HG03457 (cell line): ENCODE data around the gene SF1.
"Not testable (repeated sequence)": the region's sequence is repeated elsewhere in the genome, so short reads cannot be mapped to it uniquely, and the experiment has no call there.

Source experiments
- ATAC-seq: cut with Tn5 transposase; IDR thresholded peaks from one replicate; pipeline ENCODE4 v1.9.1; 2021; ENCODE audit warnings: moderate number of reproducible peaks; ENCODE audit not compliant: unreplicated experiment

The SF1 gene, protein sequence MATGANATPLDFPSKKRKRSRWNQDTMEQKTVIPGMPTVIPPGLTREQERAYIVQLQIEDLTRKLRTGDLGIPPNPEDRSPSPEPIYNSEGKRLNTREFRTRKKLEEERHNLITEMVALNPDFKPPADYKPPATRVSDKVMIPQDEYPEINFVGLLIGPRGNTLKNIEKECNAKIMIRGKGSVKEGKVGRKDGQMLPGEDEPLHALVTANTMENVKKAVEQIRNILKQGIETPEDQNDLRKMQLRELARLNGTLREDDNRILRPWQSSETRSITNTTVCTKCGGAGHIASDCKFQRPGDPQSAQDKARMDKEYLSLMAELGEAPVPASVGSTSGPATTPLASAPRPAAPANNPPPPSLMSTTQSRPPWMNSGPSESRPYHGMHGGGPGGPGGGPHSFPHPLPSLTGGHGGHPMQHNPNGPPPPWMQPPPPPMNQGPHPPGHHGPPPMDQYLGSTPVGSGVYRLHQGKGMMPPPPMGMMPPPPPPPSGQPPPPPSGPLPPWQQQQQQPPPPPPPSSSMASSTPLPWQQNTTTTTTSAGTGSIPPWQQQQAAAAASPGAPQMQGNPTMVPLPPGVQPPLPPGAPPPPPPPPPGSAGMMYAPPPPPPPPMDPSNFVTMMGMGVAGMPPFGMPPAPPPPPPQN

DNA sequence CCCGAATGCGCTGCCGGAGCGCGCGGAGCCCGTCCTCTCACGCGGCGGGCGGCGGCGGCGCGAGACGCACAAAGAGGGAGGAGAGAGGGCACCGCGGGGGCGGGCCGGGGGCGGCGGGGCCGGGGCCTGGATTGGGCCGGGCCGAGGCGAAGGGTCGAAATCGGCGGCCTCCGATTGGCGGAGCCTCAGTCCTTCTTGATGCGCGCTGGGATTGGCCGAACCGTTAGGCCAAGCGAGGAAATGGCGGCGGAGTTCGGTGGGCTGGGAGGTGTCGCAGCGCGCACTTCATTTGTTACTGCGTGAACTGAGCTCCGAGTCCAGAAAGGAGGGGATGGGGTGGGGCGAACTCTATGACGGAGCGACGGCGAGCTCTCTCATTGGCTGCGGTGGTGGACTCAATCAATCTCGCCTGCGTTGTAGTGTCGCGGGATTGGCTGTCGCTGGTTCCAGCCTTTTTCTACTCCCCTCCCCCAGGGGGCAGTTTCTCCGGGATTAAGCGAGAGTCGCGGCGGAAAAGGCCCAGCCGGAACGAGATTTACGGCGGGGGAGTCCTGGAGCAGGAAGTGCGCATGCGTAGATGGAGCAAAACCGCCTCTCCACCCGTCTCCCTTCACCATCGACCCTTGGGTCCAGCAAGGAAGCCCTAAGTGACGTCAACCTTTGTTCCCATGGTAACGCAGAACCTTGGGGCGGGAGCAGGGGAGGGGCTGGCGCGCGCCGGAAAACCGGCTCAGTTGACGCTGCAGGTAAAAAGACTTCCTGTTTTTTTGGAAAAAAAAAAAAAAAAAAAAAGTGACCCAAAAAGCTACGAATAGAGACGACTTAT is at the start of gene SF1:
Gene SF1, minus strand, starts transcription at position 70 of the 826 bp plus-strand sequence. CDS start 150 bp downstream, outside the sequence.
- peak; percentile 62 for ATAC-seq

DNA sequence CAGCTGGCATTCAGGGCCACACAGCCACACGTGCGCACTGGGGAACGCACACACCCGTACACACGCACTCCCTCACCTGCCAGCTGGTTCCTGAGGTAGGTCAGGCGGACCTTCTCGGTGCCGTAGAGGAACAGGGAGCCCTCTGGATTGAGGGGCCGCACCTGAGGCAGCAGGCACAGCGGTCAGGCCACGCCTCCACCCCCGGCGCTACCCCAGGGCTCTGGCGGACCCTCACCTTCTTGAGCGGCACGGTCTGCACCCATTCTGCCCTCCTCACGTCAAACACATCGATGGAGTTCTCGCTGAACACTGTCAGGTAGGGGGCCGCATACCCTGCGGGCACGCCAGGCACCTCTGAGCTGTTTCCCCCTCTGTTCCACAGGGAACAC is 49.1 kb upstream of the SF1 start:
- ATAC-seq: no peak

DNA sequence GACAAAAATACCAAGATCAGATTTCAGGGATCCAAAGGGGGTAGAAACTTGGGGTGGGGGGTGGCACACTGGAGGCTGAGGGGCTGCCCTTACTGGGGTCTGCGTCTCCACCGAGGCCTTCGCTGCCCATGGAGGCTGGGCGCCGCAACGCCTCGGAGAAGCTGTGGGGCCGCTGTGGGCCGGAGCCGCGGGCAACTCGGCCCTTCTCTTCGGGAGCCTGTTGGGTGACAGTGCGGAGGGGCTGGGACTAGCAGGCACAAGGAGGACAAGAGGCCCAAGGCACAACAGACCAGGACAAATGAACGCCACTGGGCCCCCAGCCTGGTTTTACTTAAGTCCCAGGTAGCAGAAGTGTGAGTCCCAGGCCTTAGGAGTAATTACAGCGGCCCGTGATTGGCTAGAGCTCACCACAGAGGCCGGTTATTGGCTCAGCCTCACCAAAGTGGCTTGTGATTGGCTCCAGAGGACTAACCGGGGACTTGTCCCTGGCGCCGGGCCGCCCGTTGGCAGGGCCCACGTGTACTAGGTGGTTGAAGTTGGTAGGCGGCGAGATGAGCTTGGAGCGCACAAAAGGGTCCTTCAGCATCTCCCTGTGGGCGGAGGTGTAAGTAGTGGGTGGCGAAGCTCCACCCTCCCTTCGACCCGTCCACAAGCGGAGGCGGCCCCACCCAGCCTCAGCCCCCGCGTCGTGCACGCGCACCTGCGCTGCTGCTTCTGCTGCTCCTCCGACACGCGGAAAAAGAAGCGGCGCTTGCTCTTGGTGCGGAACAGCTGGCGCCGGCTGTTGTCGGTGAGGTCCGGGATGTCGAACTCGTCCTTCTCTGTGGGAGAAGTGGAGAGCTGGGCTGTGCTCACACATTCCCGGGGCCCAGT is 48.5 kb upstream of the SF1 start:
- no peak for ATAC-seq

DNA sequence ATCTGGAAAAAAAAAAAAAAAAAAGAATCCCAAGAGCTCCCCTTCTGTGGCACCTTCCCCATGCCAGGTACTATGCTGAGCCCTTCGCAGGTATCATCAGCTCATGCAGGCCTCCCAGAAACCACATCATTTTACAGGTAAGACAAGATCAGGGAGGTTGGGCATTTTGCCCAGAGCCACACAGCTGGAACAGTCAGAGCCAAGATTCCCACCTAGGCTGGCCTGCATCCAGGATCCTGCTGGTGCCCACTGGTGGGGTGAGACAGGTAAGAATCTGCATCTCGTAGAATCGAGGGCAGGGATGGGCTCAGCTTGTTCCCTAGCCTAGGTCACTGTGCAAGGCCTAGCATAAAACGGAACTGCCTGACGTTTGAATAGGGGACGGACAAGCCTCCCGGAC is 47.7 kb upstream of the SF1 start:
- ATAC-seq: no peak

DNA sequence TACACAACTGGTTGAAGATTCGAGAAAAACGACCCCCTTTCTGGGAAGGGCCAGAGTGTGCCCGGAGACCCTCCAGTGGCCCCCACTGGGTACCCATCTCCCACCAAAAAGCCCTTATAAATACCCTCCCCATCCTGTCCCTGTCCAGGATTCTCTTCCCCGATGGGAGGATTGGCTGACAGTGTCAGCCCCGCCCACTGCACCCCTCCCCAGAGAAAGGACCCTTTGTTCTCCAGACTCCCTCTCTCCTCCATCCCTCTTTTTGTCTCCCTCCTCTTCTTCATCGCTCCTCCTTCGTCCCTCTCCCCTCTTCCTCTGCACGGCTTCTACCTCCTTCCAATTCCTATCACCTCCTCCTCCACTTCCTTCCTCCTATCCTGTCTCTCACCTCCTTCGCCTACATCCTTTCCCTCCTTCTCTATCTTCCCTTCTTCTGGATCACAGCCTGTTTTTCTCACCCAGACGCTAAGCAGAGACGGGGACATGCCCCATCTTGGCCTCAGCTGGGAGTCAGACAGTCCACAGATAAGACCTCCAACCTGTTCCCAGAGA is 45.3 kb upstream of the SF1 start:
- no peak for ATAC-seq

DNA sequence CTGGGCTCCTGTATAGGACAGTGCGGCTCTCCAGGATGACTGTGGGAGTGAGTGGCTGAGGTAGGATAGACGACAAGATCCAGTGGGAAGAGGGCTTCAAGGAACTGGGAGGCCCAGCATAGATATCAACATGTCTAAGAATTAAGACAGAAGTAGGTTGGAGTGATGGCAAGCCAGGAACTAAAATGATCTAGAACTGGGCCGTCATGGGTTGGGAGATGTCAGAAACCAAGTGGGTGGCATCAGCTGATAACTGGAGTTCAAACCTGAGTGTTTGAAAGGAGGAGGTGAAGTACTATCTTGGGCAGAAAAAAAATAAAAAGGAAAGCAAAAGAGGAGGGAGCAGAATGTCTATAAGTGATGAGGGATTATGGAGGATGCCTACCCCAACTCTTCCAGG is 39.1 kb upstream of the SF1 start:
- ATAC-seq: no peak

DNA sequence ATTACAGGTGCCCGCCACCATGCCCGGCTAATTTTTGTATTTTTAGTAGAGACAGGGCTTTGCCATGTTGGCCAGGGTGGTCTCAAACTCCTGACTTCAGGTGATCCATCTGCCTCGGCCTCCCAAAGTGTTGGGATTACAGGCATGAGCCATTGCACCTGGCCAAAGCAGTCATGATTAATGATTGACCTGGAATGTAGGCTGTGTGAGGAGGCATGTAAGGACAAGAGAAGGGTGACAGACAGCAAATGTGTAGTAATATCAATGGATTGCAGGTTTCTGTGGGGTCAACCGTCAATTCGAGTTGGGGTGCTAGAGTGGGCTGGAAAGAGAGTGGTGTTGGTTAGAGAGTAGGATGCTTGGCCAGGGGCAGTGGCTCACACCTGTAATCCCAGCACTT is 37.1 kb upstream of the SF1 start:
- not testable (repeated sequence) for ATAC-seq

DNA sequence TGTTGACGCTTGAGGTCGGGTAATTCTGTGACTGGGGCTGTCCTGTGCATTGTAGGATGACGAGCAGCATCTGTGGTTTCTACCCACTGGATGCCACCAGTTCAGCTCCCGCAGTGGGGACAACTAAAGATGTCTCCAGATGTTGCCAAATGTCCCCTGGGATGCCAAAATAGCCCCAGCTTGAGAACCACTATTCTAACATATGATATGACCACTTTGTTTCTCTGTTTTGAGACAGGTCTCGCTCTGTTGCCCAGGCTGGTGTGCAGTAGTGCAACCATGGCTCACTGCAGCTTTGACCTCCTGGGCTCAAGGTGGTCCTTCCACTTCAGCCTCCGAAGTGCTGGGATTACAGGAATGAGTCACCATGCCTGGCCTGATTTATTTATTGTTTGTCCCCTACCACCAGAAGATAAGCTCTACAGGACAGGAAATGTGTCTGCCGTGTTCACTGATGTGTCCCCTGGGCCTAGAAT is 36.4 kb upstream of the SF1 start:
- peak; percentile 50 for ATAC-seq

DNA sequence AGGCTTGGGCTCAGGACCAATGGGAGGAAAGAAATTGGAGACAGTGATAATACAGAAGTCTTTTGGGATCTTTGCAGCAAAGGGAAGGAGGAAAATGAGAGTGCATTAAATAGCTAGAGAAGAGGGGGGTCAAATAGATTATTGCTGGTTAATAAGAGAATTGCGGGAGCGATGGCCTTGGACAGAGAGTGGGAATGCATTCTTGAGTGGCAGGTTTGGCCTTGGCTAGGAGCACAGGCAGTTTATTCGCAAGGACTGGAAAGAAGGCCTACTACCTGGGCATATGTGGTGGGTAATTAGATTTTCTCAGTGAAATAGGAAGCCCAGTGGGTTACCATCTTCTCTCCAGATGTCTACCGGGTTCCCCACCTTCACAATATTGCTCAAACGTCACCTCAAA is 35.5 kb upstream of the SF1 start:
- no peak for ATAC-seq

DNA sequence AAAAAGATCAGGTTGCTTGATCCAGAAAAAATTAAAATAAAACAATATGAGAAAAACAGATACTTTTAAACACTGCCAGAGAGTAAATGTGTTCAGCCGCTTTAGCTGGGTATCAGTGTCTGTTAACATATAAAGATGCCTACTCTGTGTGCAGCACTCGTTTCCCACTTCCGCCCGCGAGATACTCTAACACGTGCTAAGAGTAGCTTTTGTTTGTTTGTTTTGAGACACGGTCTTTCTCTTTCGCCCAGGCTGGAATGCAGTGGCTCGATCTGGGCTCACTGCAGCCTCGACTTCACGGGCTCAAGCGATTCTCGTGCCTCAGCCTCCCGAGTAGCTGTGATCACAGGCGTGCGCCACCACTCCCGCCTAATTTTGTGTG is 32.5 kb upstream of the SF1 start:
- peak; percentile 8 for ATAC-seq

DNA sequence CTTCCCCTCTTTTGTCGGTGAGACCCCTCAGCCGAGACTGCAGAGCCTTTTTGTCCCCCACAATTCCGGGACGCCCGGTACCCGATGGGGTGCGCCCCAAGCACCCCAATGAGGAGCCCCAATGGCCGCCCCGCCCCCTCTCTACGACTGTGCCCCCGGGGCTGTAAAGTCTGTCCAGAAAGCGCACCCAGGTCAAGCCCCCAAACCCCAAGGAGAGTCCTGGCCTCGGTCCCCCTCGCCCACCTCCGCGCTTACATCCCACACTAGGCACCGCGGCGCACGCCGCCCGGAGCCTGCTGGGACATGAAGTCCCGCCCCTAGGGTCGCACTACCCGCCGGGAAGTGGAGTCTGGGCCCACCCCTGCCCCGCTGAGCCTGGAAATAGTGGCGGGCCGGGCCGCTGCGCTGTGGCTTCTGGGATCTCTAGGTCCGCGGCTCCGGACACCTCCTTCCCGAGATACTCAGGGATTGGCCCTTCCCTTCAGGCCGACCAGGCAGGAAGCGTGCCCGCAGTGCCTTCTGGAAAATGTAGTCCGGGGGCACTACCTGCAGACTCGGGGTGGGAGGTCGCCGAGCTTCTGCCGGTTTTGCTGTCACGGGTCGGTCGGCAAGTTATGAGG is 32.0 kb upstream of the SF1 start, which contains the start of gene MEN1:
Gene MEN1, minus strand, starts transcription at position 281 of the 620 bp plus-strand sequence. CDS start 442 bp downstream, outside the sequence.
- ATAC-seq: peak; percentile 46

DNA sequence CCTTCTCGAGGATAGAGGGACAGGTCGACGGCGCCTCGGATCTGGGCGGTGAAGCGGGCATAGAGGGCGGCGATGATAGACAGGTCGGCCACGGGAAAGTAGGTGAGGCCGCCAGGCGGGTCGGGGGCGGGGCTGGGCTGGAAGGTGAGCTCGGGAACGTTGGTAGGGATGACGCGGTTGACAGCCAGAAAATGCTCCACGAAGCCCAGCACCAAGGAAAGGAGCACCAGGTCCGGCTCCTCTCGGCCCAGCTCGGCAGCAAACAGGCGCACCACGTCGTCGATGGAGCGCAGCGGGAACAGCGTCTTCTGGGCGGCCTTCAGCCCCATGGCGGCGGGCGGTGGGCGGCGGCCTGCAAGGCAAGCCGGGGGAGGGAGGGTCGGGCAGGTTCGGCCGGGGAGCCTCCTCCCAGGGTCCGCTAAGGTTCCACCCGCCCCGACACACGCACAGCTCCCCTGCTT is 31.5 kb upstream of the SF1 start:
- no peak for ATAC-seq

DNA sequence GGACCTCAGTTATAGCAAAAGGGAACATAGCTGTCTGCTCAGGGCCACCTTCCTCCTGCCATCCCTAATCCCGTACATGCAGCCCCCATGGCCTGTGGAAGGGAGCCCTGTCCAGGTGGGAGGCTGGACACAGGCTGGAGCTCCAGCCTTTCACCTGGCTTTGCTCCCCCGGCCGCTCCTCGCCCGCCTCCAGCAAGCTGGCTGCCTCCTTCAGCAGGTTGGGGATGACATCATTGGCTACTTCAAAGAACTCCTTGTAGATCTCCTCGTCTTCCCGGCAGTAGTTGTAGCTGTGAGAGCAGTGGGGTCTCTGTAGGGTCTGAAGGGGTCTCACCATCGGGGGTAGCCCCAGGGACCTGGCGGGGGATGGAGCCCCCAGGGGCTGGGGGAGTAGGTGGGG is 27.1 kb upstream of the SF1 start:
- no peak for ATAC-seq

DNA sequence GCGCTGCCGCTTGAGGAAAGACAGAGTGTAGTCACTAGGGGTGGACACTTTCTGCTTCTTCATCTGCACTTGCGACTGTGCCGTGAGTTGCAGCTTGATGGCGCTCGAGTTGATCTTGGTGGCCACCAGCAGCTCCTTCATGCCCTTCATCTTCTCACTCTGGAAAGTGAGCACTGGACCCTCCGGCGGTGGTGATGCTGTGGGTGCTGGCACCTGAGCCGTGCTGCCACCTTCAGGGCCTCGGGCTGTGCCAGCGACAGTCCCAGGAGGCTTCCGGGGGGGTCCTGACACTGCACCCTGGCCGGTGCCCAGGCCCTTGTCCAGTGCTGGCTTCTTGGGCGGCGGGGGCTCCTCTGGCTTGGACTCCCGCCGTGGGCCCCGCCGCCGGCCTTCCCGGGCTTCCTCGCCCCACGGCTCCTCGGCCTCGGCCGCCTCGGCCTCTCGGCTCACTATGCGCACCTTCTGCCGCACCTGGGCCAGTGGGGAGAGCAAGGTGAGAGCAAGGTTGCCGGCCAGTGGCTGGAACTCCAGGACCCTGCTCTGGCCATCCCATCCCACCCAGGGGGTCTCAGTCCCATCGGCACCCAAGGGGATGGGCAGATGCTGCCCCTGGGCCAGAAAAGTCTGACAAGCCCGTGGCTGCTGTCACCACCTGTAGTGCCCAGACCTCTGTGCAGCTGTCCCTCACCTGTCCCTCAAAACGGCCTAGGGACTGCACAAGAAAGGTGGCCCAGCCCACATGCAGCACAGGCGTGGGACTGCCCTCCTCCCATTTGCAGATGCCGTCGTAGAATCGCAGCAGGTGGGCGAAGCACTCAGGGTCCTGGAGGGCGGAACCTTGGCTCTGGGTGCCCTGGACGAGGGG is 26.2 kb upstream of the SF1 start:
- no peak for ATAC-seq

DNA sequence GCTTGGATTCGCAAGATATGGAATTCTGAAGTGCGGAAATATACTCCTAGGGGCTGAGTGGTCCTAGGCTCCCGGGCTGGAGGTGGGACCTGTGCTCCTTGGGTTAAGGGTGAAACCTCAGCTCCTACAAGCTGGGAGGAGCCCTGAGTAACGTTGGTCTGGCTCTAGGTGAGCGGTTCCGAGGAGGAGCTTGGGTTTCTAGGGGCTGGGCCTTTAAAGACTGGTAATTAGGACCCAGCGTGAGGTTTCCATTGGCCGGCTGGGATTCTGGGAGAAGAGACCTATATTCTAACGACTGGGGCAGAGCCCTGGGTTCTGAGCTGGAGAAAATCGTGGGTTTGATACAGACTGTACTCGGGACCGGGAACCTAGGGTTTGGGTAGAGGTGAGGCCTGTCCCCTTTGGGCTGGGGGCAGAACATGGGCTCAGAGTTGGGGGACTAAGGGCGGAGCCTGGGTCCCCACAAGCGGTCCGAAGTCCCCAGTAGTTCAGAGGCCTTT is 25.6 kb upstream of the SF1 start:
- no peak for ATAC-seq

DNA sequence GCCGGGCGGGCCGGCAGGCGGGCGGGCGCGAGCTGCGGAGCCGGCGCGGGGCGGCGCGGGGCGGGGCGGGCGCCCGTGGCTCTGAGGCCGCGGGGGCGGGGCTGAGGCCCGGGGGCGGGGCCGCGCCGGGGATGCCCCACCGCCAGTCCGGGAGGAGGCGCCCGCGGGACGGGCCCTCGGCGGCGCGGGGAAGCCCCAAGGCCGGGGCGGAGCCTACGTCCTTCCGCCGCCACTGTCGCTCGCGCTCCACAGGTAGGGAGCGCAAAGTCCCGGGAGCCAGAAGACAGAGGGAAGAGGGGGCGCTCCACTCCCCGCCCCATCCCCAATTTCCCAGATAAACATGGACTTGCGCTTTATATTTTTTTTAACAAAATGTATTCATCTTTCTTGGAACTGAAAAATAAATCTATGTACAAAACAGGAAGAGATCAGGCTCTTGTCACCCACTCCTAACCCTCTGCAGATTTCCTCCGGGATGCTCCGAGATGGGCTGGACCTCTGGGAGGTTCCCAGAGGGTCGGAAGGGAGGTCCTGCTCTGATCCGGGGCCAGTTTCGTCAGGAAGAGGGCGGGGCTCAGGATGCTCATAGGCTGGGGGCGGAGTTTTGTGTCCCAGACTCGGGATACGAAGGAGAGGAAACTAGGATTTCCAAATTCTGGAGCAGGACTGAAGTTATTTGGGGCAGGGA is 25.0 kb upstream of the SF1 start, which contains the start of gene MAP4K2:
Gene MAP4K2, minus strand, starts transcription at position 57 of the 688 bp plus-strand sequence. CDS start 65 bp downstream, outside the sequence.
- ATAC-seq: peak; percentile 45

DNA sequence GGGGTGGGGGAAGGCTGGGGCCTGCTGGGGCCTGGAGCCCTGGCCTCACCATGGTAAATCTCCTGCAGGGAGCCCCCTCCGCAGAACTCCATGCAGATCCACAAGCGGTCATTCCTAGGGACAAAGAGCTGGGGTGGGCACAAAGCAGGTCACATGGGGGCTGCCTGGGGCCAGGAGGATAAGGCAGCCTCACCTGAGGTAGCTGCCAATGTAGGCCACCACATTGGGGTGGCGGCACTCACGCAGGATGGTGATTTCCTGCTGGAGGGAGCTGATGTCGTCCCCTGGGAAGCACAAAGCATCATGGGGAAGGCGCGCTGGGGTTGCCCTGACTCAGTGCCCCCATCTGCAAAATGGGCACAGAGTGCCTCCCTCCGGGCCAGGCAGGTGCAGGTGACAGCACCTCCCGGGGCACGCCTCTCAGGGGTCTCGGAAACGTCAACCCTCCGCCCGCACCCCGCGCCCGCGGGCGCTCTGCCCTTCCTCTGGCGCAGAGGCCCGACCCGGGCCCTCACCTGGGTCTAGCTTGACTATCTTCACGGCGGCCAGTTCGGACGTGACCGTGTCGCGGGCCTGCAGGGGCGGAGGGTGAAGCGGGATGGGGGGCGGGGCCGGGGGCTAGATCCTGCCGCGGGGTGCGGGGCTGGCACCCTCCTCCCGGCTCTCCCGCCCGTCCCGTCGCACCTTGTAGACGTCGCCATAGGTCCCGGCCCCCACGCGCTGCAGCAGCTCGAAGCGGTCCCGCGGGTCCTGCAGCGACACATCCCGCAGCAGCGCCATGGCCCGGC is 24.2 kb upstream of the SF1 start:
- peak; percentile 4 for ATAC-seq
